Mammary epithelial cell (primary cell): Measurements from ENCODE around the gene EIF4A3.

Source experiments
- CTCF ChIP-seq, 2 donors: IDR thresholded peaks in 1 of 2; conservative IDR thresholded peaks in 1 of 2; 2 replicates each; pipeline ENCODE4 v1.5.1; 2011 to 2012; ENCODE audit warnings: inconsistent platforms in 2 of 2, low read length in 2 of 2, mild to moderate bottlenecking in 2 of 2, control low read depth in 1 of 2, low read depth in 1 of 2; ENCODE audit not compliant: insufficient read depth in 1 of 2; ENCODE audit errors: extremely low read depth in 1 of 2
- EZH2 ChIP-seq: IDR thresholded peaks from 2 replicates; pipeline ENCODE4 v1.6.1; 2012; ENCODE audit warnings: low read length, inconsistent platforms, borderline replicate concordance

GRCh38 chr17:80151333-80151732 lies 4.4 kb upstream of the EIF4A3 start:
- no peak for TF ChIP-seq CTCF (conservative IDR thresholded peaks at IDR 0.05 in 1 of 2, IDR thresholded peaks at IDR 0.05 in 1 of 2; ENCODE audit: extremely low read depth in 1 of 2, insufficient read depth in 1 of 2, low read depth in 1 of 2, low read length in 2 of 2)
- no peak for TF ChIP-seq EZH2
